ENCODE data around the gene CCL5.
"Not testable (repeated sequence)": the region's sequence is repeated elsewhere in the genome, so short reads cannot be mapped to it uniquely, and the experiment has no call there.

CCL5 gene

GRCh38 chr17:35898283-35899070 is 18.3 kb upstream of the CCL5 start:
- no peak for DNase-seq

GRCh38 chr17:35897772-35898171 is 17.6 kb upstream of the CCL5 start:
- not testable (repeated sequence) for DNase-seq

DNA sequence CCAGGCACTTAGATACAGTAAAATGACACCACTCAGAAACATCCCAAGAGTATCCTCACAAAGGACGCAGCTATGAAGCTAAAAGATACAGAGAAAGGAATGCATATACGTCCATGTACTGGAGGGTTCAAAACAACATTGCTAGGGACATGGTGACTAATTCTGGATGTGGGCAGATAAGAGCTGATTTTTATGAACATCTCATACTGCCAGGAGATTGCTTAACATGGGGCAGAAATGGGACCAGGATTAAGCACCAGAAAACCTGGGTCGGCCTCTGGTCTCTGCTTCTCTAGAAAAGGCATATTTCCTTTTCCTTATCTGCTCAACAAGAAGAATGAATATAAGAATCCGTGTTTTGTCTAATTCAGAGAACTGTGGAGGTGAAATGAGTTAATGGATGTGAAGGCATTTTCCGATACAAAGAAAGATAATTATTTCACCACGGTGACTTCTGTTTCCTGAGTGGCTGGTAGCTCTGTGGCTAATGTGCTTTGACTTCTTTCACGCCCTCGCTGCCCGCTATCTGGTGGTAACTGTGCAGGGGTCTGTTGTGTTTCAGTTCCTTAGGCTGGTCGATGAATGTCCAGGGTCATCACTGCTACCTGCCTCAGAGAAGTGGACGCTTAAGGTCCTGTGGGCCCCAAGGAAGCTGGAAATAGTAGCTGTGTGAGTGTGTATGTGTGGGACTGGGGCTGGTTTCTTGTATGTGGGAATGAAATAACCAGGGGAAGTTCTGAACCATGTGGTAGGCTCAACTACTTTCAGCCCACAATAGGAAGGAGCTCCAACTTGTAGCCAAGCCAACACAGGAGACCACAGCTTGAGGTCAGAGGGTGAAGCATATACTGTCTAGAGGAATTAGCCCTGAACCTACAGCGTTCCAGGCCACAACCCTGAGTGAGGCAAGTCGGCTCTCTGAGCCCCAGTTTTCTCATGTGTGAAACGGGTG is 15.8 kb upstream of the CCL5 start:
- no peak for DNase-seq

- no peak for DNase-seq
These were observed 14.0 kb upstream of the CCL5 start for GRCh38 chr17:35894206-35894605.

GRCh38 chr17:35893751-35894150 is 13.6 kb upstream of the CCL5 start:
- no peak for DNase-seq

DNA sequence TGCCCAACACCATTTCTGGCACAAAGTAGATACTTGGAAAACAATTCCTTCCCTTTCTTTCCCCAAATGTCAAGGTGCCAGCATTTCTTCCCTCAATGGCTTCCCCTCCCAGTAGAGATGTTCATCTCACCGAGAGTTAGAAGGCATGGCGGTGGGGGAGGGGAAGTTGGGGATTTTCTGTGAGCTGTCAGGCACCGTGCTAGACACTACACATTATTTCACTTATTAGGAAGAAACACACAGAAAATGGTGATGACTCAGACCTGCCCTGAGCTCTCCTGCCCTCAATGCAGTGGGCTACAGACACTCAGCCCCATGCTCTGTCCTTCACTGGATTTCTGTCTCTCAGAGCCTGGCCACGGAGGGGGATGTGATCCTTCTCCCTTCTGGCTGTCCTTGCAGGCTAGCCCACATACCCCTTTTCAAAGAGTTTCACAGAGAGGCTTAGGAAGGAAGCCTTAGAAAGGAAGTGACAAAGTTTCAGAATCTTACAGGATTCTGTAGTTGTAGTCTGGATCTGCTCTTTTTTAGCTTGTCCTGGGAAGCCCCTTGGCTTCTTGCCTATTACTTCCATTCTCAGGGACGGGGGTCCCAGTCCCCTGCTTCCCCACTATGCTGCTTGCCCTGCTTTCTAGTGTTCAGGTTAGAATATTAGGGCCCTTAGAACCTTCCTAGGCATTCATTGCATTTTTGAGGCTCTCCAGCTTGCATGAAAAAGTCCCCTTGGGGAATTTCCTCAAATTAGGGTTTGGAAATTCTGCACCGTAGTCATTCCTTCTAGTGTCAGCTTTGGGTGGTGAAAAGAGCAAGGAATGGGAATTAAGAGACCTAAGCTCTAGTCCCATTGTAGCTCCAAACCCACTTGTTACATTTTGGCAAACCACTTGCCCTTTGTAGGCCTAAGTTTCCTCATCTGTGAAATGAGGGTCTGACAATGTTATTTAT is 12.2 kb upstream of the CCL5 start:
- DNase-seq, result no peak

DNA sequence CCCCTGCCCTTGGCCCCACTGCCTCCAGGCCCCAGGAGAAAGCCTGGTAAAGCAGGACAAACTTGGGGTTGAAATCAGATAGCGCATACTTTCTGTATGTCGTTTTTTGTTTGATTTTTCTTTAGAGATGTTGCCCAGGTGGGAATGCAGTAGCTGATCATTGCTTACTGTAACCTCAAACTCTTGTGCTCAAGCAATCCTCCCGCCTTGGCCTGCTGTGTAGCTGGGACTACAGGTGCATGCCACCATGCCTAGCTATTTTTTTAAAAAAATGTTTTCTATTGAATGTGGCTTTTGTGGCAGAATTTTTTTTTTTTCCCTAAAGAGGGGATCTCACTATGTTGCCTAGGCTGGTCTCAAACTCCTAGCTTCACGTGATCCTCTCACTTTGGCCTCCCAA is 11.1 kb upstream of the CCL5 start:
- no peak for DNase-seq

DNA sequence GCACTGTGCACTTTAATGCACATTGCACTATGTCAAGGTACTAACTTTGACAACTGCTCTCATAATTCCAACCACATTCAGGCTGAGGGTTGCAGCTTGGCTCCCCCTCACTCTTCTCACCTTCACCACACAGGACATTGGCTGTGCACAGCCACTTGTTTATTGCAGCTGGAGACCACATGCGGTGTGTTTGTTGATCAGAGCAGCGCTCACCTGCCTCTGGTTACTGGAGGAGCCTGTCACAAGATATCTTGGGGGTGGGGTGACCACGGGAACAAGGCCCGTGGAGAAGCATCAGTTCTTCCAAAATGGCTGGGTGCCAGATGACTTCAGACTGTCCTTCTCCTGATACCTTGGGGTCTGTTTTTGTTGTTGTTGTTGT is 10.6 kb upstream of the CCL5 start:
- no peak for DNase-seq

DNA sequence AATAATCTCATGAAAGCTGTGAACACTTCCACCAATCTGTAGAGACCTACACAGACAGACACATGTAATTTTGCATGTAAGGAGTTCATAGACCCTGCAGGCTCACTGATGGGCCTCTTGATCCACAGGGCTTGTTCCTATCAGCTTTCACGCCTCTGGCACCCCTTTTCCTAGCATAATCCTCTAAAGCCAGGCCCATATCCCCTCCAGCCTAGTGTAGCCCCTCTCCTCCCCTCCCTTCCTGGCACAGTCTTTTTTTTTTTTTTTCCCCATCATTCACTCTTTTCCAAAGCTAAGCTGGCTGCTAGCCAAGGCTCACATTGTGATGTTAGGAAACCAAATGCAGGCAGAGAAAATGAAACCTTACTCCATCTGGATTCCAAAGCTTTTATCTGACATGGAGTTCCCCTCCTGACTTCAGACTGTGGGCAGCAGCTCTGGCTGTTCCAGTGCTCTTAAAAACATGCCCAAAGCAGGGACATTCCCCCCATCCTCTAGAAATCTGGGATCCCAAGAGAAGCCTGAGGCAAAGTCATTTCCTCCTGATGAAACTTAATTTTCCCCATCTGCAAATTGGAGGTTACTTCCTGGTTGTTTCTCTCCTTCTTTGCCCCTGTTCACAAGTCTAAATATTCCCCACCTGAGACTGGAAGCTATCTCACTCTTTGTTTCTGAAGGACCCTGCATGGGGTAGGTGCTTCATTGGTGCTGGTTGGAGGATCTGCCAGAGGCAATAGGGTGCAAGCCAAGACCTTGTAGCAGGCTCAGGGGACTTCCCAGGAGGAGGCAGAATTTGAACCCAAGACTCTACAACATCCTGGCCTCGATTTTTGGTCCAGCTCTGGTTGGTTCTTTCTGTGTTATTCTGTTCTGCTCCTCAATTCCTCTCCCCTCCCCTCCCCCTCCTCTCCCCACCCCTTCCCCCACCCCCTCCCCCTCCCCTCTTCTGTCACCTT is 9.9 kb upstream of the CCL5 start:
- peak in 5 of 51 donors; percentile 4 to 30 (median 11) for DNase-seq

- no peak for DNase-seq
These were observed 9.1 kb upstream of the CCL5 start for GRCh38 chr17:35889241-35889640.

DNA sequence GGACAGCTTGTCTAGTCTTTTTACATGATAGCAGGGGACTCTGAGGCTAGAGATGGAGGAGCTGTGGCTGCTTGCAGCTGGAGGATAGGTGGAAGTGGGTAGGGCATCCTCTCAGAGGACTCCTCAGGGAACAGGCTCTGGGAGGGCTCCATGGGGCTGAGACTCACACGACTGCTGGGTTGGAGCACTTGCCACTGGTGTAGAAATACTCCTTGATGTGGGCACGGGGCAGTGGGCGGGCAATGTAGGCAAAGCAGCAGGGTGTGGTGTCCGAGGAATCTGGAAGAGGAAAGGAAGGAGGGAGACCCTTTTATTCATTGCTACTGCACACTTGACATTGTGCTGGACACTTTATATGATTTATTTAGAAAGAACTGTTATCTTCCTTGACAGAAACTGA is 1.8 kb downstream of the CCL5 start:
- no peak for DNase-seq

DNA sequence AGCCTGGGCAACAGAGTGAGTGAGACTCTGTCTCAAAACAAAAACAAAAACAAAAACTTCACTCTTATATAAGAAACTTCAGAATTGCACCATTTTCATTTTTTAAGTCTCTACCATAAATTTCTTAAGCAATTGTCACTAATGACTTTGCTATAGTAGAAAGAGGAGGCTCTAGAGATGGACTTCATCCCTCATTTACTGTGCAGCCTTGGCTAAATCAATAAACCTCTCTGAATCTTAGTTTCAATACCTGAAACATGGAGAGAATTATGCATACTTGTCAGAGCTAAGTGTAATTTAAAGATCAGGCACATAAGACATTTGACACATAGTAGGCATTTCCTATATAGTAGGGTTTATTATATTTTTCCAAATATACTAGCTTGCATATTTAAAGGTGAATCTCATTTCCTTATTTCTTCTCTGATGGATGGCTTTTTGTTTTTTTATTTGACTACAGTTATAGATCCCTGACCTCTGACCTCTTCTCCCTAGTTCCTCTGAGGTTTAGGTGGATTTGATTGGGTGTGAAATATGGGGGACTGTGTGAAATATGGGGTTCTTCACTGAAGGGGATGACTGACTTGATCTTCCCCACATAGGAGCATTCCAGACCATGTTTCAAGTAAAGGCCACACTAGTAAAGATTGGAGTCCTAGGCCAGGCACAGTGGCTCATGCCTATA is 2.7 kb downstream of the CCL5 start:
- DNase-seq, result no peak

- DNase-seq, result no peak
These were observed 3.6 kb downstream of the CCL5 start for GRCh38 chr17:35876534-35876933.

DNA sequence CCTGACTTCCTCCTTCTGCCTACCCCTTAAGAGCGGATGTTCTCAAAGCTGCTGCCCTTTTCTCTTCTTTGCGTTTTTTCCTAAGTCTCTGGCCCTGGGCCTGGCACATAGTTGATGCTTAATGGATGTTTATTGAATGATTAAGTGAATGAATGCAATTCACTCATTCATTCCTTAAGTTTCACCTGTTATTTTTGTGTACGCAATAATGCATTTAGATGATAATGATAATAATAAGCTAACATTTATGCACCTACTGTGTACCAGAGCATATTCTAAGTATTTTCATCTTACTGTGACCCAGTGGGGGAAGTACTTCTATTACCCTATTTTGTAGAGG is 4.4 kb downstream of the CCL5 start:
- no peak for DNase-seq

GRCh38 chr17:35875072-35875799 is 4.9 kb downstream of the CCL5 start:
- DNase-seq, result no peak

DNA sequence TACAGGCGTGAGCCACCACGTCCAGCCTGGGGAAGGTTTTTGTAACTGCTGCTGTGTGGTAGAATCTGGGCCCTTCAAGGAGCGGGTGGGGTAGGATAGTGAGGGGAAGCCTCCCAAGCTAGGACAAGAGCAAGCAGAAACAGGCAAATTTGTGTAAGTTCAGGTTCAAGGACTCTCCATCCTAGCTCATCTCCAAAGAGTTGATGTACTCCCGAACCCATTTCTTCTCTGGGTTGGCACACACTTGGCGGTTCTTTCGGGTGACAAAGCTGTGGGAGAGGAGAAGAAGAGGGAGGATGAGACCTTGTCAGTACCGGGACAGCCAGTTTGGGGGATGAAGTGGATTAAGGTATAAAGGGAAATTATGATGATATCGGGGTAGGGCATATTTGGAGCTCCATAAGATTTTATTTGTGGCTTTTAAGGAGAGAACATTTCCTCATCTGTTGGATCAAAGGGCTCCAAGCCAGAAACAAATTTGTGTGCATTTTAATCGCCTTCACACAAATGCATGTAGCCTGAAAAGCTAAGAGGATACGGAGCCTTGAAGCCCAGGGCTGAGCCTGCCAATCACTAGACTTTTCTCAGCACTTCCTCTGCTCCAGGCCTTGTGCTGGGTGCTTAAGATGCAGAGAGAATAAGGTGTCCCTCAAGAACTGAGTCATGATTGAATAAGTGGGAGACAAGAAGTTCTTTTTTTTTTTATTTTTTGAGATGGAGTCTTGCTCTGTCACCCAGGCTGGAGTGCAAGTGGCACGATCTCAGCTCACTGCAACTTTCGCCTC is 7.8 kb downstream of the CCL5 start:
- DNase-seq, result no peak

DNA sequence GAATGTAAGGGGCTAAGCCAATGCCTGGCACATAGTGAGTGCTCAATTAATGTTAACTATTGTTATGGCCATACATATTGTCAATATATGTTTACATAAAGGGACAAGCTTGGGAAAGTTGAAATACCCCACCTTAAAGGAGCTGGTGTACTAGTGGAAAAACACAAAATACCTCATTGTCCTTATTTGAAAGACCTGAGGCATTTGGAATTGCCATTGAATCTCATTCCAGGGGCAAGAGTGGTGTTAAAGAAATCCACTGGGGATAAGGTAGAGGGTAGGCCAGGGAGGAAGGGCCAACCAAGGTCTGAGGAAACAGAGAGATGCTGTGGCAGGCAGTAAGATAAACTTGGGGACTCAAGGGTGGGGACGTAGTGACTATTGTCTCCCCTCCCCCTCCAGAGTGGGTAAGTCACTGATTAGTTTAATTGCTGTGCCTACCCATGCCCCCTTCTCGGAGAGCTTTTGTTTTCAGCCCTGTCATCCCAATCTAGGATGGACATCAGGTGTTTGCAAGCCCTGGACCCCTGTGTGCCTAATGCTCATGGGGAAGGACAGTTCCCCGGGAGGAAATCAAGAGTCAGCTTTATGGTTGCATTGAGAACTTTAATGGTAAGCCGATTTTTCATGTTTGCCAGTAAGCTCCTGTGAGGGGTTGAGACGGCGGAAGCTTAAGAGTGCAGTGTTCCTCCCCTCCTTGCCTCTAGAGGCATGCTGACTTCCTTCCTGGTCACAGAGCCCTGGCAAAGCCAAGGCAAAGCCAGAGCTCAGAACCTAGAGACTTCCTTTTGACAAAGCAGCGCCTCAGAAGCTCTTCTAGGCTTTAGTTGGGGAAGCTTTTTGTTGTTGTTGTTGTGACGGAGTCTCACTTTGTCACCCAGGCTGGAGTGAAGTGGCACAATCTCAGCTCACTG is 9.0 kb downstream of the CCL5 start:
- no peak for DNase-seq
